Stimulated activated CD4-positive, alpha-beta T cell treated with anti-CD3 and anti-CD28 coated beads, Interleukin-2, amount 100 ng/mL, for 48 hours (primary cell): ENCODE results near the gene POMT1.
A peak's percentile ranks its signal among the peaks of the same experiment; 100 is the strongest.
"Not testable (repeated sequence)": the region's sequence is repeated elsewhere in the genome, so short reads cannot be mapped to it uniquely, and the experiment has no call there.

ENCODE experiments used
- DNase-seq, 2 donors: peaks; one replicate each; pipeline ENCODE4 v3.0.0-alpha.2; 2020

Gene POMT1

DNA sequence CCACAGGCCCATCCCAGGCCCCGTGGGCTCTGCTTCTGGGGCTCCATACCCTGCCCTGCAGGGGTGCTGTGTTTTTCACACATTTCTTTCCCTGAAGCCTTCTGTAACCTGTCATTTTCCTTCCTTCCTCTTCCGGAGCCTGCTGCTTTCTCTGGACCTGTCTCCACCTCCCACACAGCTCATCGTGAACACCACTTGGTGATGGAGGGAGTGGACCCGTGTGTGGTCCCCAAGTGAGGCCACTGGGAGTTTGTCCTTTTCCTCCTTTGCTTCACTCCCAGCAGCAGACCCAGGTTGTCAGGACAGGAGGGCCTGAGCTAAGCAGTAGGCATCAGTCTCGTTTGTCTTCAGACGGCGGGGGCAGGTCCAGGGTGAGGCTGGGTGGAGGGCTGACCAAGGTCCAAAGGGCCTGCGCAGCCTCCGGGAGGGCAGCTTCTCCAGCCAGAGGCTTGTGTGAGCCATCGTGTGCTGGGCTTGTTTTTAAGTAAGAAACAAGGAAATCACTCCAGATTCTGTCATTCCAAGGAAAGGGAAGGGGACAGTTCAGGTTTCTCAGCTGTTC, 5.8 kb upstream of the POMT1 start:
- DNase-seq, result no peak

DNA sequence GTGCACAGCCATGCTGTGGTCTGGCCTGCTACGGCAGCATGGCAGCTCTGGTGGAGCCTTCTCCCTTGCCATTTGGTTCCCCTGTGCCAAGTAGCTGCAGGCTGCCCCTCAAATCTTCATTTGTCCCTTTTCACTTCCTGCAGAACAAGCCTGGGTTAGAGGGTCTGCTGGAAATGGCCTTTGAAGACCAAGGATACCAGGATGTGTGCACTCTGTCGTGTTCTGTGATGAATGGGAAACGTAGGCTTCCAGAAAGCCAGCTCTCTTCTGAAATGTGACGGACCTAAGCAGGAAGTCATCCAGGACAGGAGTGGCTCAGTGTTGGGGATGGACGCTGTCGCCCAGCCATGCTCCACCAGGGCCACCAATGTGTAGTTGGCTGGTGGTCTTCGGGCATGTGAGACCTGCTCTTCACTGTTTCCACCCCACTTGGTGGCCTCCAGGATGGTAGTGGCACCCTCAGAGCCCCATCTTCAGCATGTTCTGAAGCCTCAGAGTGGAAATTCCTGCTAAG, 3.4 kb upstream of the POMT1 start:
- DNase-seq, result no peak

DNA sequence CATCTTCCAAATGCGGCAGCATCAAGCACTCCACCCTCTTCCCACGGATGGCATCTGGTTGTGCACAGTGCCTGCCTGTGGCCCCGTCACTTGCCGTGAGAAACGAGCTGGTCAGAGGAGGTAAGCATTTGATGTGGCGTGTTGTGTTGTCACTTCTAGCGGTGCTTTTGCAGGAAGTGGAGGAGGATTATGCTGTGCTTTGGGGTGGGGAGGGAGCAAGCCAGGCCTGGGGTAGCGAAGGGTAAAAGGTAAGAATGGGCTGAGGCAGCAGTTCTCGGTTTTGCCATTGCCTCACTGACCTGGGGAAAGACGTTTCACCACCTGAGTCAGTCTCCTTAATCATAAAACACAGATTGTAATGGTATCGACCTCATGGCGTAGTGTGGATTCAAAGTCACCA, 2.3 kb upstream of the POMT1 start:
- DNase-seq, result peak; percentile 56 to 60

DNA sequence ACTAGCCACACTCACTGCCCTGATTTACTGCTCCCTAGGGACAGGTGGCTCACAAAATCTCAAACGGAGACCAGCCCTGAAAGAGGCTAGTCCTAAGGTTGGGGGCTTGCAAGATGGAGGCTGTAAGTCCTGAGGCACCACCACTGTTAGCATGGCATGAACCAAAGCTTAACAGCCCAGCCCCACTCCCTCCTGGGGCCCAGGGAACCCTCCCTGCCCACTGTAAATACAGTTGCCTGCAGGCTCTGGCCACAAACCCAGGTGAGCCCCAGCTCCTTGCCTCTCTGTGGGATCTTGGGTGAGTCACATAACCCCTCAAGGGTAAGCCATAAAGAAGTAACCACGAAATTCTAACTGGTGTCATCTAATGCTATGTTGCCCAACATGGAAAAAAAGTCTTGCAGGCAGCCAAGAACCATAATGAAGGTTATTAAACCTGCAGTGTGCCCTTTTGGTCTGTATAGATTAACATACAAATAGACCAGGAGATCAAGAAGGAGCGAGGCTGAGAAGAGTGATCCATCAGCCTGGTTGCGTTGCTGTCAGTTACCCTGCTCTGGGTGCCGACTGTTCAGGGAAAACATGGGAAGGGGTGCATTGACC, 1.7 kb upstream of the POMT1 start:
- peak; percentile 41 to 48 for DNase-seq

DNA sequence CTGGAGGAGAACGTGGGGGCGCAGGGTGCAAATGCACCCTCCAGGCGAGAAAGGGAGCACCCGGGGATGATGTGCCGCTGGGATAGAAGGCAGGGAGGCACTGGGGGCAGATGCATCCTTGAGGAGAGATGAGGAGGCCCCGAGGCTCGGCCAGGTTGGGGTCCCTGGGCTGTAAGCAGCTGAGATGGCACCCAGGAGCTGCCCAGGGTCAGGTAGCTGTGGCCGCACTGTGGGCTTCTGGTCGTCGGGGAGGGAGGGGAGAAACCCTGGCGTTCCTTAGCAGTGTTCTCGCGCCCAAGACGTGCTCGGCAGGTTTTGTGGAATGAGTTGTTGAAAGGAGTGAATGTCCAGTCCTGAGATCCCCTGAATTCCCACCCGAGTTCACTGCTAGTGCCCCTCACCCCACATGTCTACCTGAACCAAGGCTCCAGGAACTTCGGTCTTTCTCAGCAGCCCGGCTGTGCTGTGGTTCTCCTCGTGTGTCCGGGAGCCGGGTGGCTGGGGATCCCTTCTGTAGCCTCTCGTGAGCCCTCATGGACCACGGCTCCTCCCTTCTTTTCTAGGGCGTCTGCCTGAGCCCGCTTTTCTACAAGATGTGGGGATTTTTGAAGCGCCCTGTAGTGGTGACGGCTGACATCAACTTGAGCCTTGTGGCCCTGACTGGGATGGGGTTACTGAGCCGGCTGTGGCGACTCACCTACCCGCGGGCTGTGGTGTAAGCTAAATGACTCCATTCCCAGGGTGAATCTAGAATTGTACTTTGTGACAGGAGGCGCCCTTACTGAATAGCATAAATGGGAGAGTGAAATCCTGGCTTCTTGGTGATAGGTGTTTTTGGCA, 1.1 kb downstream of the POMT1 start:
- DNase-seq, result peak; percentile 65 to 68

DNA sequence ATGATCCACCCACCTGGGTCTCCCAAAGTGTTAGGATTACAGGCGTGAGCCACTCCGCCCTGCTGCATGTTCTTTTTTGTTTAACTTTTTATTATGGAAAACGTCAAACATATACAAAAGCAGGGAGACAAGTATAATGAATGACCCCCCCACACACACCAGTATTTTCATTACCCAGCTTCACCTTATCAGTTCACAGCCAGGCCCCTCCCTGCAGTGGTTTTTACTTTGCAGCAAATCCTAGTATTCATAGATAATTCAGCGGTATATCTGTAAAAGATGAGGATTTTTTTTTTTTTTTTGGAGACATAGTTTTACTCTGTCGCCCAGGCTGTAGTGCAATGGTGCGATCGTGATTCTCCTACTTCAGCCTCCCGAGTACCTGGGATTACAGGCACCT, 2.3 kb downstream of the POMT1 start:
- DNase-seq, result no peak

DNA sequence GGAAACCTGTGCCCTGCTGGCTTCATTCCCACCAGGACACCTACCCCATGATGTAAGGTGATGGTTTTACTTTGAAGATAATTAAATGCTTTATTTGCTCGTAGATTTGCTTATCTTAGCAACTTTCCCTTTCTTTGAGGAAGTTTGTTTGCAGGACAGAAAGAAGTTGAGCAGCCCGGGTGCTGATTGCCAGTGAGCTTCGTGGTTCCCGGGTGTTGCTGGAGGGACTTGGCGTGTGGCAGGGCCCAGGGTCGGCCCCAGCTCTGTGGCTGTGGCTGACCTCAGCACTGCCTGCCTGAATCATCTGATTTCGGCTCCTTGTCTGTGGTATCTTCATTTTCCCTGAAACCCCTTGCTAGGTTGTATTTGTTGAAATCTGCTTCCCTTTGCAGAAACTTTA, 8.7 kb downstream of the POMT1 start:
- DNase-seq, result no peak

DNA sequence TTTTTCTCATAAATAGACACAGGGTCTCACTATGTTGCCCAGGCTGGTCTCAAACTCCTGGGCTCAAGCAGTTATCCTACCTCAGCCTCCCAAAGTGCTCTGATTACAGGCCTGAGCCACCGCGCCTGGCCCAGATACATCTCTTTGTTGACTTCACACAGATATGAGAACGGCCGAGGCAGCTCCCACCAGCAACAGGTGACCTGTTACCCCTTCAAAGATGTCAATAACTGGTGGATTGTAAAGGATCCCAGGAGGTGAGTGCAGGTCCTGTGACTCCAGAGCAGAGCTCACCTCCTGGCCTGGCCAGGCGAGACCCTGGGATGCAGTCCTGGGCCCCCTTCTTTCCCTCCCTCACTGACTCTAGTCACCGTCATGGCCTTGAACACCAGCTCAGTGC, 9.2 kb downstream of the POMT1 start:
- no peak for DNase-seq

DNA sequence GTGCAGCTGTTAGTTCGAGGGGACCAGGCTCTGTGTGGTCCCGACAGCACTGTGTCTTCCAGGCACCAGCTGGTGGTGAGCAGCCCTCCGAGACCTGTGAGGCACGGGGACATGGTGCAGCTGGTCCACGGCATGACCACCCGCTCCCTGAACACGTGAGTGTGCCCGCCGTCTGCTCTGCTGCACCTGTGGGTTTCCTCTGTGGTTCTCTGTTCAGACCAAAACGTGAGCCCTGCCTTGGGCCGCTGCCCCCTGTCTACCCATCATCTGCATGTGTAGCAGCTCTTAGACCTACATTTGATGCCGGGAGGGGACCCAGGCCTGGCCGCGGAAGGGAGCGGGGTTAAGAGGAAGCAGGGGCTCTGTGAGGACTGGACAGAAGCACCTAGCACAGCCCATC, 10.5 kb downstream of the POMT1 start:
- no peak for DNase-seq

DNA sequence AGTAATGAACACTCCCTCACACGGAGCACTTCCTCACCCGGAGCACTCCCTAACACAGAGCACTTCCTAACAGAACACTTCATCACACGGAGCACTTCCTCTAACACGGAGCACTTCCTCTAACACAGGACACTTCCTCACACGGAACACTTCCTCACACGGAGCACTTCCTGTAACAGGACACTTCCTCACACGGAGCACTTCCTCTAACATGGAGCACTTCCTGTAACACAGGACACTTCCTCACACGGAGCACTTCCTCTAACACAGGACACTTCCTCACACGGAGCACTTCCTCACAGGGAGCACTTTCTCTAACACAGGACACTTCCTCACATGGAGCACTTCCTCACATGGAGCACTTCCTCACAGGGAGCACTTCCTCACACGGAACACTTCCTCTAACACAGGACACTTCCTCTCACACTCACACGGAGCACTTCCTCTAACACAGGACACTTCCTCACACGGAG, 12.9 kb downstream of the POMT1 start:
- DNase-seq, result not testable (repeated sequence)

DNA sequence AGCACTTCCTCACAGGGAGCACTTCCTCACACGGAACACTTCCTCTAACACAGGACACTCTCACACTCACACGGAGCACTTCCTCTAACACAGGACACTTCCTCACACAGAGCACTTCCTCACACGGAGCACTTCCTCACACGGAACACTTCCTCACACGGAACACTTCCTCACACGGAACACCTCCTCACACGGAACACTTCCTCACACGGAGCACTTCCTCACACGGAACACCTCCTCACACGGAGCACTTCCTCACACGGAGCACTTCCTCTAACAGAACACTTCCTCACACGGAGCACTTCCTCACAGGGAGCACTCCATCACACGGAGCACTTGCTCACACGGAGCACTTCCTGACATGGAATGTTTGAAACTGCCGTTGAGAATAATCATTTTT, 13.4 kb downstream of the POMT1 start:
- DNase-seq, result no peak

DNA sequence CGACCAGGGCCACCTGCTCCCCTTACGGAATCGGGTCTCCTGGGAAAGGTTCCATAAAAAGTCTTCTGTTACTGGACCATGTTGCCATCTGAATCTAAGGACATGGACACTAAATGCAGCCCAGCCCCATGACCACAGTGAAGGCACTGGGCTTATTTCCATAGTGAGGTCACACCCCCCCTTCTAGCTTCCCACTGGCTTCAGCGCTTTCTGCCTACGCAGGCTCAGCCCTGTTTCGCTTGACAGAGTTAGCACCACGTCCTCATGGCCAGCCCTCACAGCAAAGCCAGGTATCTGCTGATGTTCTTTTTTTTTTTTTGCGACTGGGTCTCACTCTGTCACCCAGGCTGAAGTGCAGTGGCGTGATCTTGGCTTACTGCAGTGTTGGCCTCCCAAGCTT, 14.2 kb downstream of the POMT1 start:
- no peak for DNase-seq

DNA sequence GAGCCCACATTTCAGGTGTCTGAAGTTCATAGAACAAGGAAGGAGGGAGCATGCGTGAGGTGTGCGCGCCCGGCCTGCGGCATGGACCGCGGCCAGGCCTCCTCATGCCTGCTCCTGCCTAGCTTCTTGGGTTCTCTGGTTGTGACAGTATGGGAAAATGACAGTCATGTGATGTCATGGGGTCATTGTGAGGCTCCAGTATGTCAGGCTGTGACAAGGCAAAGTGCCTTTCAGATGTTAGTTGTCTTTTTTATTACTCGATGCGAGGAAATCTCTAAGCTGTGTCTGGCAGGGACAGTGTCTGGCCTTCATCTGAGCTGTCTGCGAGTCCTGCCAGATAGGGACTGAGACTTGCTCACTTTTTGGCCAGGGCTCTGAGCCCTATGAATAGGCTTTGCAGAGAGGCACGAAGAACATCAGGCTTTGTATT, 15.1 kb downstream of the POMT1 start:
- no peak for DNase-seq

DNA sequence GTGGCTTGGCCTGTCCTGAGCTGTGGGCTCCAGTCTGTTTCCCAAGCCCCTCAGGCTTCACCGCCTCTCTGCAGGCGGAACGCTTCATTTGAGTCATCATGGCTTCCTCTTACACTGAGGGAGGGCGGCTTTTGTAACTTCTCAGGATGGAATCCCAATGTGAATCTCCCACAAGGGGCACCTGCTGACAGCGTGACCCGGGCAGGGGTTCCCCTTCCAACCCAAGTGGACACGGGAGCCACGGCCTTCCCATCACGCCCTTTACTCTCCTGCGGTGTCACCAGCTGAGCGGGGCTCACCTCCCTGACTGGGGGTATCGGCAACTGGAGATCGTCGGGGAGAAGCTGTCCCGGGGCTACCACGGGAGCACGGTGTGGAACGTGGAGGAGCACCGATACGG, 15.8 kb downstream of the POMT1 start:
- no peak for DNase-seq

DNA sequence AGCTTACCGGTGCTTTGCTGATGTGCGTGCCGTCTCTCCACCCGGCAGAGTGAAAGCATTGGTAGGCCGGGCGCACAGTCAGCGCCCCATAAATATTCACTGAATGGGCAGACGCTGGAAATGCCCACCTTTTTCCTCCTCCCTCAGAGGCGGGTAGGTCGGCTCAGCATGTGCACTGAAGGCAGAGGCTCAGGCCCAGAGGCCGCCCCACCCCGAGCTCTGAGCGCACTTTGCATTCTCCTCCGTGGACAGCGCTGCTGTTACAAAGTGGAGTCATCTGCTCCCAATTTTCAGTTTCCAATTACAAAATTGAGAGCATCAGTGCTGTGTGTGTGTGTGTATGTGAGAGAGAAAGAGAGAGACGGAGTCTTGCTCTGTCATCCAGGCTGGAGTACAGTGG, 17.8 kb downstream of the POMT1 start:
- DNase-seq, result no peak

DNA sequence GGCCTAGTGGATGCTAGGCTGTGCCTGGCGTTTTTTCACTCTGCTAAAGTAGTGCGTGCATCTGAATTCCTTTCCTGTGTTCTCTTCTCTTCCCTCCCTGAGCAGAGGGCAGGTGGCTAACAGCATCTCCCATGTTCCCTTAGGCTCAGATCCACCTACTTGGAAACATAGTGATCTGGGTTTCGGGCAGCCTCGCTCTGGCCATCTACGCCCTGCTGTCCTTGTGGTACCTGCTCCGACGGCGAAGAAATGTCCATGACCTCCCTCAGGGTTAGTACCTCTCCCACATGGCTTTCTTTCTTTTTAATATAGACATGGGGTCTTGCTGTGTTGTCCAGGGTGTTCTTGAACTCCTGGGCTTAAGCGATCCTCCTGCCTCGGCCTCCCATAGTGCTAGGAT, 18.5 kb downstream of the POMT1 start:
- DNase-seq, result no peak

DNA sequence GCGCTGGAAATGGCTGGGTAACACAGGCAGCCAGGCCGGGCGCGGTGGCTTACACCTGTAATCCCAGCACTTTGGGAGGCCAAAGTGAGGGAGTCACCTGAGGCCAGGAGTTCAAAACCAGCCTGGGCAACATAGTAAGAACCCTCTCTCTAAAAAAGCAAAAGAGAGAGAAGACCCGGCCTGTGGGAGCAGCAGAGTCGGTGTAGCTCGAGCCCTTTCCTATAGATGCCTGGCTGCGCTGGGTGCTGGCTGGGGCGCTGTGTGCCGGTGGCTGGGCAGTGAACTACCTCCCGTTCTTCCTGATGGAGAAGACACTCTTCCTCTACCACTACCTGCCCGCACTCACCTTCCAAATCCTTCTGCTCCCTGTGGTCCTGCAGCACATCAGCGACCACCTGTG, 19.1 kb downstream of the POMT1 start:
- DNase-seq, result no peak

DNA sequence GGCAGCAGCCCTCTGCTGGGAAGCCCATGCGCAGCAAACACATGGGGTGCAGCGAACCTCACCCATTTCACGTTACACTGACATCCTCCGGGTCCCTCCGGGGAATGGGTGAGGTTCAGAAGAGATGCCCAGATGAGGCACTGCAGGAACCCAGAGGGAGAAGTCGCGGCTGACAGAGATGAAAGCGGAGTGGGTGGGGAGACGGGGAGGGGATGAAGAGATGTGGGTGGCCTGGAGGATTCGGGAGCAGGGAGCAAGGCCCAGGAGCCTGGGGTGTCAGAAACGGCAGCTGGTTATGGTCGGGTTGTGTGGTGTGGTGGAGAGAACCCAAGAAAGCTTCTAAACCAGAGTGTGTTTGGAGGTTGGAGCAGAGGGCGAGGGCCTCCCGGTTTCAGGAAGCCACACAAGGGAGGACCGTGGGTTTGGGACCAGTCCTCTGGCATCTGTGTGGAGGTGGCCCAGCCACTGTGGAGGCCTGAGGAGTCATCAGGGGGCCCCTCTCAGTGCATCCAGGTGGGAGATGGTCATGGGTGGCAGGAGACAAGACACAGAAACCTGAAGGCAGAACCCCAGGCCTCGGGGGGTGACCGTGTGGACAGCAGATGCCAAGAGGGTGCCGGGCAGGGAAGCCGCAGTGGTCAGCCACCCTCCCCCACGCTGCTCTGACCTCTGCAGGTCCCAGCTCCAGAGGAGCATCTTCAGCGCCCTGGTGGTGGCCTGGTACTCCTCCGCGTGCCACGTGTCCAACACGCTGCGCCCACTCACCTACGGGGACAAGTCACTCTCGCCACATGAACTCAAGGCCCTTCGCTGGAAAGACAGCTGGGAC, 19.8 kb downstream of the POMT1 start:
- no peak for DNase-seq

DNA sequence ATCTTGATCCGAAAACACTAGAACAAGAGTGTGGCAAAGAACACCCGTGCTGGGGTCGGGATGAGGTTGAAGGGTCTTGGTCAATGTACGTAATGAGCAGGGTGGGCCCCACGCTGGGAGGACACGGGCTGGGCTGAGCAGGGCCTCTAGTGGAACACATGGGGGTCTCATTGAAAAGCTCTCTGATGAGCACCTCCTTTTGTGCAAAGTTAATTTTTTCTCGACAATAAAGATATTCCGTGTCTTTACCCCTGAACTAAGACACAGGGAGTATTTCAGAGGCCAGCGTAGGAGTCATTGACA, 20.3 kb downstream of the POMT1 start:
- DNase-seq, result no peak

DNA sequence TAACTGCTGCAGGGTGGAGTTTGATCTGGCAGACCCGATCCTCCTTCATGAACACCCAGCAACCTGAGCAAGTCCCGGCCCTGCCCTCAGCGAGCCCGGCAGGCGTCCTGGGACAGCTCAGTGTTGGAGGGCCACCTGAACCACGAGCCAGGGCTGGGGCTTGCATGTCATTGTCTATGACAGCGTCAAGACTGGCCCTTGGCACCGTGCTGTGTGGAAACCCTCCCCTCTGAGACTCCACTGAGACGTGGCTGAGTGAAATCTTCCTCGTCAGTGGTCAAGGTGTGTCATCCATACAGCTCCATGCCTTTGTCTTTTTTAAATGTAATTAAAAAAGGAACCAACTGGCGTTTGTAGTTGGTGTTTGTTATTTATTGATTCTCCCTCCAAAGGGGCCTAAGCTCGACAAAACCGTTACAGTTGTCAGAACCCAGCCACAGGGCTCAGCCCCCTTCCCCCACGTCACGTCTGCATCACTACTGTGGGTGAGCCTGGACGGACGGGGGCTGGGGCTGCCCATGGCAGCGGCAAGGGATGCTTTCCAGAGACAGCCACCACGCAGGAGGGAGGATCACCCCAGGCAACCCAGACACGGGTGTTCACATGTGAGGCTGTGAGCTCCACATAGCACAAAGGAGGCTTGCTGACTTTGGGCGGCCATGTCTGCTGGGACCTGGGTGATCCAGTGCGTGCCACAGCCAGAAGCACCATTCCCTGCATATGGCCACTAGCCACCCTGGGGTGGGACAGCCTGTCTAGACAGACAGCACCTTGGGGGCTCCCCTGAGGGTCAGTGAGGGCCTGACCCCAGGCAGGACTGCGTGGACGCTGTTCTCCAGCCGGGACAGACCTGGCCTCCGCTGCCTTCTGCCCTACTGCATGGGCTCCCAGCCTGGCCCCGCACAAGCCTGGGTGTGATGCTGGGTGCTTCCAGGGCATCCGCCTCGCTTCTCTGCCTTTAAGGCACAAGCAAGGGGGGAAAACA, 21.0 kb downstream of the POMT1 start:
- no peak for DNase-seq

DNA sequence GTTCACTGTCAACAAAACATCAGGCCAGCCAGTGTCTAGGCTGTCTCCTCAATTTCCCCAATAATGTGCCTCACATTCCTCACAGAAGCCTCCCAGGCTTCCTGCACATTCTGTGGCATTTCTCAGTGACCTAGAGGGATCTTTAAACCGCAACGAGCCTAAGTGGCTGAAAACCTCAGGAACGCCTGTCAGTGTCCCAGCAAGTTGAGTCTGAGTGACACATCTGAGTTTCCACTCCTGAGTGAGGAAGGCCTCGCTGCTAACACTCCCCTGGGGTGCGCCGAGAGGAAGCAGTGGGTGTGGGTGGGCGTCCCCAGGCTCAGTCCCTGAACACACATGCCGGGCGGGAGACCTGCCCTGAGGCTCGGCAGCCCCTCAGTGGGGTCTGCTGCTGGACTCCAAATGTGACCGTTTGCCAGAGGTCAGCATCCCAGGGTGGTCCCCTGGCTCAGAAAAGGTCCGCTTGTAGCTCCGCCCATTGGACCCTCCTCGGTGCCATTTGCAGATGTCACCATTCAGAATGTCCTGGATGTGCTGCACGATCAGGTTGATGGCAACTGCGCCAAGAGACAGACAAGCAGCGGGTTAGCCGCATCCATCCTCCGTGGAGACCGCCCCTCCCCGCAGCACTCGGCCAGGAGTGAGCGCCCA, 22.1 kb downstream of the POMT1 start:
- no peak for DNase-seq
